DOHH2 (cell line): ENCODE measurements around the gene RCL1.

Source experiments
- EZH2phosphoT487 ChIP-seq: fragments of 200-600 bp; sonication (generic); IDR thresholded peaks from 2 replicates; pipeline ENCODE4 v1.6.1; 2017; ENCODE audit warnings: borderline replicate concordance, mild to moderate bottlenecking, antibody characterized with exemption, low read length, moderate library complexity, mixed read lengths
- TF ChIP-seq, protein P1 (sequence below): fragments of 200-600 bp; sonication (generic); IDR thresholded peaks from one replicate; pipeline ENCODE4 v1.5.1; 2014; ENCODE audit warnings: antibody characterized with exemption, mild to moderate bottlenecking, low read depth, low read length; ENCODE audit not compliant: poor library complexity, severe bottlenecking

DNA sequence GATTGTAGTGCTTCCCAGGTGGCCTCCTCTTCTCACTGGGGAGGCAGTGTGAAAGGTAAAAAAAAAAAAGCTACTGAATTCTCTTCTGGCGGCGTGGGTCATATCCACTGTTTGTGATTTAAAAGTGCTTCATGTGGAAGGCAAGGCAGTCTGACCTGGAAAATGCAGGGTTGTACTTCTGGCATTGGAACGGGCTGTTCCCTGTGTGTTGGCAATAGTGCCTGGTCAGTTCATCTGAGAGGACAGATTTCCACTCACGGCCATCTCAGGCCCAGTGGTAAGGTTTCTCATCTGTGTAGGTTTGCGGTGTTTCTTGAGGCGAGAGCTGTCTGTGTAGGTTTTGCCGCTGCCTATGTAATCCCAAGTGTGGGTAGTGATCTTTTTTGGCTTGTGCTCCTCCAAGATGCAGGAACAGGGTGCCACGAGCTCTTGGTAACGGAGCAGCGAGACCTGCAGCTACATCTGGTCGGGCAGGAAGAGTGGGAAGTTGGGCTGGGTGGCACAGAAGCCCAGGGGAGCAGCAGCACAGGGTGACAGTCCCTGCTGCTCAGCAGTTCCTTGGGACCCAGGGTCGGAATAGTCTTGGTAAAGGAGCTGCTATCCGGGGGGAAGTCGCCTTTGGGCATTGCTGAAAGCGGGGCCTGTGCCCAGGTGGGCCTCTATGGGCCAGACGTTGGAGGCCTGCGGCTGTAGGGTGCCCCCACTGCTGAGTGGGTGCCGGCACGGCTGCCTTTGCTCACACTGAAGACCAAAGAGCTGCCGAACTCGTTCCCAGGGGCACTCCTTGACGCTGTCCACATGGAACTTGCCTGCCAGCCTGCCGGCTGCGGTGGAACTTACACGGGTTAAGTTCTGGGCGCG, 11.2 kb downstream of the RCL1 start:
- TF ChIP-seq, protein P1, sequence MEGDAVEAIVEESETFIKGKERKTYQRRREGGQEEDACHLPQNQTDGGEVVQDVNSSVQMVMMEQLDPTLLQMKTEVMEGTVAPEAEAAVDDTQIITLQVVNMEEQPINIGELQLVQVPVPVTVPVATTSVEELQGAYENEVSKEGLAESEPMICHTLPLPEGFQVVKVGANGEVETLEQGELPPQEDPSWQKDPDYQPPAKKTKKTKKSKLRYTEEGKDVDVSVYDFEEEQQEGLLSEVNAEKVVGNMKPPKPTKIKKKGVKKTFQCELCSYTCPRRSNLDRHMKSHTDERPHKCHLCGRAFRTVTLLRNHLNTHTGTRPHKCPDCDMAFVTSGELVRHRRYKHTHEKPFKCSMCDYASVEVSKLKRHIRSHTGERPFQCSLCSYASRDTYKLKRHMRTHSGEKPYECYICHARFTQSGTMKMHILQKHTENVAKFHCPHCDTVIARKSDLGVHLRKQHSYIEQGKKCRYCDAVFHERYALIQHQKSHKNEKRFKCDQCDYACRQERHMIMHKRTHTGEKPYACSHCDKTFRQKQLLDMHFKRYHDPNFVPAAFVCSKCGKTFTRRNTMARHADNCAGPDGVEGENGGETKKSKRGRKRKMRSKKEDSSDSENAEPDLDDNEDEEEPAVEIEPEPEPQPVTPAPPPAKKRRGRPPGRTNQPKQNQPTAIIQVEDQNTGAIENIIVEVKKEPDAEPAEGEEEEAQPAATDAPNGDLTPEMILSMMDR, result no peak
- TF ChIP-seq EZH2phosphoT487, result no peak
